Lung (tissue), 12 donors: ENCODE data around the gene MYO9A. TPM values are rescaled to one million over a fixed set of nuclear protein-coding genes. Genes with fewer than 3 reads are reported as not detected.

Source experiments
- ATAC-seq: fragments of 200-7000 bp; cut with Tn5 transposase; one replicate; pipeline ENCODE4 v1.9.1; 2020; ENCODE audit warnings: moderate number of reproducible peaks; ENCODE audit not compliant: insufficient read depth, low FRiP score
- DNase-seq, 3 donors: peaks; one replicate each; pipeline ENCODE4 v3.0.0-alpha.2; 2013 to 2017
- H3K27ac ChIP-seq, 2 donors: one replicate each; pipeline ENCODE4 v1.5.1; 2013; ENCODE audit warnings: mild to moderate bottlenecking in 2 of 2, moderate library complexity in 2 of 2, control low read depth in 1 of 2, inconsistent platforms in 1 of 2, low read depth in 1 of 2, low read length in 1 of 2
- H3K27me3 ChIP-seq, 3 donors: one replicate each; pipeline ENCODE4 v1.5.1; 2013; ENCODE audit warnings: low read length in 2 of 3; ENCODE audit not compliant: control insufficient read depth in 3 of 3, insufficient read depth in 3 of 3
- H3K36me3 ChIP-seq, 4 donors: one replicate each; pipeline ENCODE4 v1.5.1; 2013; ENCODE audit warnings: low read length in 4 of 4, mild to moderate bottlenecking in 1 of 4, moderate library complexity in 1 of 4; ENCODE audit not compliant: control insufficient read depth in 4 of 4, insufficient read depth in 4 of 4
- H3K4me1 ChIP-seq, 5 donors: one replicate each; pipeline ENCODE4 v1.5.1; 2013; ENCODE audit warnings: low read length in 5 of 5, mild to moderate bottlenecking in 2 of 5, moderate library complexity in 1 of 5; ENCODE audit not compliant: control insufficient read depth in 5 of 5, insufficient read depth in 5 of 5
- H3K4me3 ChIP-seq: one replicate; pipeline ENCODE4 v1.5.1; 2013; ENCODE audit warnings: mild to moderate bottlenecking, control low read depth, moderate library complexity
- H3K9ac ChIP-seq, 2 donors: one replicate each; pipeline ENCODE4 v1.5.1; 2013; ENCODE audit warnings: low read length in 2 of 2, control low read depth in 1 of 2; ENCODE audit not compliant: insufficient read depth in 1 of 2
- H3K9me3 ChIP-seq, 4 donors: one replicate each; pipeline ENCODE4 v1.5.1; 2013; ENCODE audit warnings: low read length in 3 of 4, mild to moderate bottlenecking in 1 of 4, moderate library complexity in 1 of 4; ENCODE audit not compliant: control insufficient read depth in 4 of 4, insufficient read depth in 3 of 4
- CTCF ChIP-seq: IDR thresholded peaks from 2 replicates; pipeline ENCODE4 v1.5.1; 2012; ENCODE audit warnings: mild to moderate bottlenecking; ENCODE audit errors: control extremely low read depth, extremely low read depth
- WGBS, 2 donors: extraction: QIAGEN DNeasy Blood & Tissue Kit; methylation state at CpG; one replicate each; pipeline ENCODE4 v1.1.7; 2013; 5-methylcytosine and 5-hydroxymethylcytosine counted together
- polyA plus RNA-seq, 2 donors: library from polyadenylated mRNA; stranded (reverse); fragments of 200-250 nt; gene quantifications; one replicate each; pipeline ENCODE4 v1.2.1, GENCODE V29; 2013
- total RNA-seq, 2 donors: library from RNA; depleted of rRNA in 1 of 2; stranded (reverse); fragments of >200 nt in 1 of 2; gene quantifications; one replicate each; pipeline ENCODE4 v1.2.1, GENCODE V29; 2014 to 2021
- donor health status: control.
- donor health status: control.
- donor health status: Bipolar disorder and iron deficiency.
- donor health status: healthy.
- donor health status: DM: yes; HTN: yes; CAD: no.

MYO9A gene
- total and polyA plus RNA-seq, 4 donors = 4.5 to 173 (median 34.4) TPM

- ATAC-seq = no peak
- WGBS, 2 donors = 76 to 92% methylated on average over 2 of the region's 2 CpGs
- Histone ChIP-seq H3K9ac (no peak overlapping the region), H3K27me3 (no peaks in the 10 kb centered on the region), H3K36me3 (peaks cover 0 to 7% (median 5%) of the 10 kb centered on the region in 4 donors), H3K9me3 (no peaks in the 10 kb centered on the region), H3K27ac (no peak overlapping the region), H3K4me3 (no peak overlapping the region), H3K4me1 (peaks cover 0 to 12% (median 0%) of the 10 kb centered on the region in 5 donors)
- DNase-seq = no peak
- TF ChIP-seq CTCF = no peak
These were observed 104.2 kb downstream of the MYO9A start for GRCh38 chr15:72013703-72014102.

- TF ChIP-seq CTCF = no peak
- 93 to 98% methylated on average over 2 of the region's 2 CpGs for WGBS, 2 donors
- Histone ChIP-seq H3K36me3 (peaks cover 0 to 12% (median 5%) of the 10 kb centered on the region in 4 donors), H3K9me3 (no peaks in the 10 kb centered on the region), H3K4me3 (no peak overlapping the region), H3K27me3 (no peaks in the 10 kb centered on the region), H3K27ac (no peak overlapping the region), H3K9ac (no peak overlapping the region), H3K4me1 (peaks cover 0 to 17% (median 0%) of the 10 kb centered on the region in 5 donors)
- DNase-seq (no peak), ATAC-seq (no peak)
These were observed 106.5 kb downstream of the MYO9A start for GRCh38 chr15:72011302-72011942.

DNA sequence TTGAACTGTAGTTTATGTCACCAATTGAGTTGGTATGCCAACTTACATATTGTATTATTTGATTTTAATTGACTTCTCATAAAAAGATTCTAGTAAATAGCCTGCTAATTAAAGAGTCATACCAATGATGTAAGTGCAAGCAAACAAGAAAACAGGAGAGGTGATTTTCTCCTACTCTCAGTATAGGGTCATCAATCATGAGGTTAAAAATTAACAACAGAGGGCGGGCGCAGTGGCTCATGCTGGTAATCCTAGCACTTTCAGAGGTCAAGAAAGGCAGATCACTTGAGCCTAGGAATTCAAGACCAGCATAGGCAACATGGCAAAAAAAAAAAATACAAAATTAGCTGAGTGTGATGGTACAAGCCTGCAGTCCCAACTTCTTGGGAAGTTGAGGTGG is 108.7 kb downstream of the MYO9A start:
- H3K9ac ChIP-seq = no peak overlapping the region
- 82 to 92% methylated on average over 2 of the region's 2 CpGs for WGBS, 2 donors
- H3K27me3 ChIP-seq = no peaks in the 10 kb centered on the region
- peaks cover 3 to 19% (median 5%) of the 10 kb centered on the region in 4 donors for H3K36me3 ChIP-seq
- no peak overlapping the region for H3K4me3 ChIP-seq
- TF ChIP-seq CTCF = no peak
- no peak overlapping the region for H3K27ac ChIP-seq
- DNase-seq (no peak), ATAC-seq (no peak)
- H3K4me1 ChIP-seq = peaks cover 0 to 17% (median 0%) of the 10 kb centered on the region in 5 donors
- H3K9me3 ChIP-seq = no peaks in the 10 kb centered on the region

DNA sequence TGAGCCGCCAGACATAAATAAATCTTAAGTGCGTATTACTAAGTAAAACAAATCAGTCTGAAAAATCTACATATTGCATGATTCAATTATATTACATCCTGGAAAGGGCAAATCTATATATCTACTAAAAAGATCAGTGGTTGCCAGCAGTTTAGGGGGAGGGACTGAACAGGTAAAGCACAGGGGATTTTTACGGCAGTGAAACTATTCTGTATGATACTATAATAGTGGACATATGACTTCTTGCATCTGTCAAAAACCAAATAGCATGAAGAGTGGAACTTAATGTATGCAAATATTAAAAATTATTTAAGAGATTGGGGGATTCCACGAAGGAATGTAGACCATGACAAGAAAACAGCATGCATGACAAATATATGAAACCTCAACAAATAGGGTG is 111.6 kb downstream of the MYO9A start:
- peaks cover 4 to 19% (median 7%) of the 10 kb centered on the region in 4 donors for H3K36me3 ChIP-seq
- peaks cover 0 to 10% (median 0%) of the 10 kb centered on the region in 5 donors for H3K4me1 ChIP-seq
- H3K9me3 ChIP-seq = no peaks in the 10 kb centered on the region
- H3K4me3 ChIP-seq = no peak overlapping the region
- H3K27ac ChIP-seq = no peak overlapping the region
- no peak overlapping the region for H3K9ac ChIP-seq
- no peaks in the 10 kb centered on the region for H3K27me3 ChIP-seq
- ATAC-seq (no peak), DNase-seq (no peak)
- no peak for TF ChIP-seq CTCF
- 96% methylated on average over 4 of the region's 4 CpGs for WGBS, 2 donors
